GM21723 (cell line): ENCODE results near the gene TLR4.

Experiments
- ATAC-seq: cut with Tn5 transposase; IDR thresholded peaks from one replicate; pipeline ENCODE4 v1.9.1; 2021; ENCODE audit warnings: mild to moderate bottlenecking, moderate library complexity; ENCODE audit not compliant: unreplicated experiment

The TLR4 gene

GRCh38 chr9:117742131-117742530 is 37.9 kb downstream of the TLR4 start:
- ATAC-seq = no peak

GRCh38 chr9:117744369-117744768 is 40.2 kb downstream of the TLR4 start:
- ATAC-seq = no peak

GRCh38 chr9:117744856-117745389 is 40.7 kb downstream of the TLR4 start:
- no peak for ATAC-seq

DNA sequence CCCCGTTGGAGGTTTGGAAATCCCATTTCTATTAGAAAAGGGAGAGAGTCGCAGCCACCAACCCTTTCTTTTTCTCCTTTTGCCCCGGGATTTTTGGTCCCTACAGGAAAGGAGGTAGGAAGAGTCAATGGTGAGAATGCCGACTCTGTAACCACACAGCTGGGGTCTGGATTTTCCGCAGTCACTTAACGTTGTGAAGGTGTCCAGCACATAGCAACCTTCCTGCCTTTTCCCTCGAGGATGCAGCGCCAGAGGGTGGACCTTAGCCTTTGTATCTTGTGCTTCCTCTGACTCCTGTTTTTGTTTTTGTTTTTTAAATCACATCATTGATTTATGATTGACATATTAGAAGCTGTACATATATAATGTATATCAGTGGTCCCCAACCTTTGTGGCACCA is 41.4 kb downstream of the TLR4 start:
- ATAC-seq = no peak

- no peak for ATAC-seq
Observed at GRCh38 chr9:117746263-117746662, 42.1 kb downstream of the TLR4 start.

GRCh38 chr9:117747386-117747970 is 43.3 kb downstream of the TLR4 start:
- ATAC-seq = no peak

- ATAC-seq = no peak
Observed at GRCh38 chr9:117750401-117750800, 46.2 kb downstream of the TLR4 start.

DNA sequence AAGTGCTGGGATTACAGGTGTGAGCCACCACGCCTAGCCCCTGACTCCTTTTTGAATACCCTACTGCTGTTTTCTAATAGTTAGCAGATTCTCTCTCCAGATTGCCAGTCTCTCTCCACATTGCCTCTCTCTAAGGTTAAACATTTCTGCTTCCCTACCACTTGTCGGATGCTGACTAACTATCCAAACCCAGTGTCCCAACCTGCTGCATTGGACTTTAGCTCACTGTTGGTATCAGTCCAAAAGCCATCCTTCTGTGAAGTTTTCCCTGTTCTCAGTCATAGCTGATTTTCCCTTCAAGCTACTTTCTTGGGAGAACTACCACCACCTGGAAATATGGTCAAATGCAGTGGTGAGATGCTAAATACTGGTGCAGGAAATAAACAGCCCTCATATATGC is 48.7 kb downstream of the TLR4 start:
- no peak for ATAC-seq

- no peak for ATAC-seq
Observed at GRCh38 chr9:117757561-117758190, 53.5 kb downstream of the TLR4 start.

DNA sequence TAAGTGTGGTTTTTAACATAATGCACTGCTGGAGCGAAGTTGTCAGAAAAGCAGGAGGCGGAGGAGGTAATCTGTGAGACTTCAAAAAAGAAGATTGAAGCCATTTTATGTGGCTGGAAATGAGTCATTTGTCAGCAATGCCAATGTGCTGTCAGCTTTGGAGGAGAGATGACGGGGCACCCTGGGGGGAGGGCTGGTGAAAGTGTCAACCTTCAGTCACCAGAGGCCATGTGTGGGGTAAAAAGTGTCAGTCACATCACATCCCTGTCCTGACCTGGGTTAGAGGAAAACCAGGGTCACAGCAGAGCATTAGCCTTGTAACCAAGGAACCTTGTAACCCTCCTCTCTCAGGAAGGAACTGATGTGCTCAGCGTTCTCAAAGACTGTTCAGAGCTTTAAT is 59.1 kb downstream of the TLR4 start:
- no peak for ATAC-seq

- ATAC-seq = no peak
Observed at GRCh38 chr9:117768750-117769395, 64.7 kb downstream of the TLR4 start.

GRCh38 chr9:117771136-117771535 is 66.9 kb downstream of the TLR4 start:
- ATAC-seq = no peak

- no peak for ATAC-seq
Observed at GRCh38 chr9:117772960-117773359, 68.8 kb downstream of the TLR4 start.
